Peyer's patch (tissue), 4 donors: Measurements from ENCODE around the gene GAK. TPM values are rescaled to one million over a fixed set of nuclear protein-coding genes. Genes with fewer than 3 reads are reported as not detected.

Experiments
- DNase-seq, 3 donors: peaks; one replicate each; pipeline ENCODE4 v3.0.0-alpha.2; 2017 to 2019
- H3K27ac ChIP-seq, 4 donors: fragments of 200-600 bp; sonication (generic); one replicate each; pipeline ENCODE4 v1.5.1; 2016 to 2019
- H3K27me3 ChIP-seq, 2 donors: fragments of 200-600 bp; sonication (generic); one replicate each; pipeline ENCODE4 v1.5.1; 2019
- H3K36me3 ChIP-seq, 3 donors: fragments of 200-600 bp; sonication (generic); one replicate each; pipeline ENCODE4 v1.5.1; 2016 to 2019
- H3K4me1 ChIP-seq, 4 donors: fragments of 200-600 bp; sonication (generic); one replicate each; pipeline ENCODE4 v1.5.1; 2016 to 2019
- H3K4me3 ChIP-seq, 4 donors: fragments of 200-600 bp; sonication (generic); 1 replicate in 3 of 4; 2 replicates in 1 of 4; pipeline ENCODE4 v1.5.1; 2016 to 2019; ENCODE audit warnings: mild to moderate bottlenecking in 1 of 4
- H3K9me3 ChIP-seq, 4 donors: fragments of 200-600 bp; sonication (generic); one replicate each; pipeline ENCODE4 v1.5.1; 2016 to 2019; ENCODE audit warnings: mild to moderate bottlenecking in 1 of 4
- POLR2A ChIP-seq, 2 donors: fragments of 450-650 bp; IDR thresholded peaks; one replicate each; pipeline ENCODE4 v1.5.1; 2017; ENCODE audit warnings: antibody characterized with exemption in 2 of 2, mild to moderate bottlenecking in 2 of 2, moderate library complexity in 2 of 2
- total RNA-seq, 4 donors: library from RNA; depleted of rRNA; stranded (reverse); fragments of >200 nt; gene quantifications; one replicate each; pipeline ENCODE4 v1.1.0, GENCODE V29; 2016
- TF ChIP-seq, protein P1 (sequence below), 6 experiments: fragments of 450-650 bp in 4 of 6; fragments of 200-600 bp in 2 of 6; sonication (generic) in 1 of 6; IDR thresholded peaks; one replicate each; pipeline ENCODE4 v1.5.1; 2017 to 2019; ENCODE audit warnings: antibody characterized with exemption in 6 of 6, mild to moderate bottlenecking in 3 of 6, moderate library complexity in 1 of 6

The GAK gene
- total RNA-seq, 4 donors from 2014 or later, result 248 to 362 (median 351) TPM

- Histone ChIP-seq H3K4me3 (no peak overlapping the region), H3K4me1 (no peaks in the 10 kb centered on the region), H3K36me3 (peaks cover 0 to 92% (median 0%) of the 10 kb centered on the region in 3 donors), H3K9me3 (no peaks in the 10 kb centered on the region), H3K27ac (no peak overlapping the region), H3K27me3 (no peaks in the 10 kb centered on the region)
- no peak for DNase-seq
- TF ChIP-seq, protein P1, sequence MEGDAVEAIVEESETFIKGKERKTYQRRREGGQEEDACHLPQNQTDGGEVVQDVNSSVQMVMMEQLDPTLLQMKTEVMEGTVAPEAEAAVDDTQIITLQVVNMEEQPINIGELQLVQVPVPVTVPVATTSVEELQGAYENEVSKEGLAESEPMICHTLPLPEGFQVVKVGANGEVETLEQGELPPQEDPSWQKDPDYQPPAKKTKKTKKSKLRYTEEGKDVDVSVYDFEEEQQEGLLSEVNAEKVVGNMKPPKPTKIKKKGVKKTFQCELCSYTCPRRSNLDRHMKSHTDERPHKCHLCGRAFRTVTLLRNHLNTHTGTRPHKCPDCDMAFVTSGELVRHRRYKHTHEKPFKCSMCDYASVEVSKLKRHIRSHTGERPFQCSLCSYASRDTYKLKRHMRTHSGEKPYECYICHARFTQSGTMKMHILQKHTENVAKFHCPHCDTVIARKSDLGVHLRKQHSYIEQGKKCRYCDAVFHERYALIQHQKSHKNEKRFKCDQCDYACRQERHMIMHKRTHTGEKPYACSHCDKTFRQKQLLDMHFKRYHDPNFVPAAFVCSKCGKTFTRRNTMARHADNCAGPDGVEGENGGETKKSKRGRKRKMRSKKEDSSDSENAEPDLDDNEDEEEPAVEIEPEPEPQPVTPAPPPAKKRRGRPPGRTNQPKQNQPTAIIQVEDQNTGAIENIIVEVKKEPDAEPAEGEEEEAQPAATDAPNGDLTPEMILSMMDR (IDR thresholded peaks at IDR 0.05), result no peak
- no peak for TF ChIP-seq POLR2A (IDR thresholded peaks at IDR 0.05)
These were observed 38.0 kb downstream of the GAK start for GRCh38 chr4:893995-894705.

GRCh38 chr4:893276-893994 is 38.7 kb downstream of the GAK start:
- no peak overlapping the region for H3K4me3 ChIP-seq
- no peaks in the 10 kb centered on the region for H3K27me3 ChIP-seq
- no peak for TF ChIP-seq POLR2A (IDR thresholded peaks at IDR 0.05)
- TF ChIP-seq, protein P1 (IDR thresholded peaks at IDR 0.05), result no peak
- DNase-seq, result no peak
- no peaks in the 10 kb centered on the region for H3K4me1 ChIP-seq
- no peaks in the 10 kb centered on the region for H3K9me3 ChIP-seq
- peaks cover 0 to 96% (median 0%) of the 10 kb centered on the region in 3 donors for H3K36me3 ChIP-seq
- H3K27ac ChIP-seq, result no peak overlapping the region

DNA sequence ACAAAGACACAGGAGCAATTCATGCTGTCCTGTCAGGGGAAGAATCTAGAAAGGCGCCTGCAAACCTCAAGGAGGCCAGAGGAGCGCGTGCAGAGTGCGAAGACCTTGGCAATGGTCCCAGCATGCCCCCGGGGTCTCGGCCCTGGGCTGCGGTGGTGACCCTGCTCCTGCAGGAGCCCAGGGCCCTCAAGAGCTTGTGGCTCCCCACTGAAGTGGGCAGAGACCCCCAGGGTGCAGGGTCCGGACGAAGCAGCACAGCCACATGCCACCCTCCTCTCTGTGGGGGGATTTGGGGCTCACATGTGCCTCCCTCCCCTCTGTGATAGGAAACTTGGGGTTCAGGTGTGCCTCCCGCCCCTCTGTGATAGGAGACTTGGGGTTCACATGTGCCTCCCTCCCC is 39.3 kb downstream of the GAK start:
- TF ChIP-seq POLR2A (IDR thresholded peaks at IDR 0.05), result no peak
- TF ChIP-seq, protein P1 (IDR thresholded peaks at IDR 0.05), result no peak
- Histone ChIP-seq H3K27me3 (no peaks in the 10 kb centered on the region), H3K36me3 (peaks cover 0 to 97% (median 0%) of the 10 kb centered on the region in 3 donors), H3K9me3 (no peaks in the 10 kb centered on the region), H3K4me1 (no peaks in the 10 kb centered on the region), H3K4me3 (no peak overlapping the region), H3K27ac (no peak overlapping the region)
- no peak for DNase-seq

DNA sequence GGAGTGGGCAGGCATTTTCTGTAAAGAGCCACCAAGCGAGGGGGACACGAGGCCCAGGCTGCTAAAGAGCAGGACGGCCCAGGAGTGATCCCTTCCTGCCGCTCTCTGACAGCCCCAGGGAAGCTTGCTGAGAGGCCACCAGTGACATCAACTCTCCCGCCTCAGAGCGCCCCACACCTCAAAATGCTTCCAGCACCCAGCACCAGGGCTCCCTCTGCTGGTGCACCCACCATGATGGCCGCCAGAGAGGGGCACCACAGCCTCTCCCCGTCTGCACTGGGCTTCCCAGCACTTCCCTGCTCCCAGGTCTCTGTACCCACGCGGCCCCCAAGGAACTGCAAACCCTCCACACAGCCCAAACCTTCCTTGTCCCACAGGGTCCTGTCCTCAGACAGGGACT is 40.4 kb downstream of the GAK start:
- H3K9me3 ChIP-seq, result no peaks in the 10 kb centered on the region
- no peak overlapping the region for H3K27ac ChIP-seq
- TF ChIP-seq, protein P1 (IDR thresholded peaks at IDR 0.05), result peak in 1 of 6 experiments; percentile 8
- no peak for TF ChIP-seq POLR2A (IDR thresholded peaks at IDR 0.05)
- H3K36me3 ChIP-seq, result peaks cover 0 to 94% (median 0%) of the 10 kb centered on the region in 3 donors
- H3K27me3 ChIP-seq, result no peaks in the 10 kb centered on the region
- no peak for DNase-seq
- no peak overlapping the region for H3K4me3 ChIP-seq
- H3K4me1 ChIP-seq, result no peaks in the 10 kb centered on the region

GRCh38 chr4:890036-890695 is 42.0 kb downstream of the GAK start:
- no peak for DNase-seq
- no peaks in the 10 kb centered on the region for H3K4me1 ChIP-seq
- no peak for TF ChIP-seq POLR2A (IDR thresholded peaks at IDR 0.05)
- TF ChIP-seq, protein P1 (IDR thresholded peaks at IDR 0.05), result no peak
- no peaks in the 10 kb centered on the region for H3K9me3 ChIP-seq
- H3K4me3 ChIP-seq, result no peak overlapping the region
- H3K27me3 ChIP-seq, result no peaks in the 10 kb centered on the region
- H3K27ac ChIP-seq, result no peak overlapping the region
- peaks cover 0 to 93% (median 0%) of the 10 kb centered on the region in 3 donors for H3K36me3 ChIP-seq
